Measurements from ENCODE around the gene KLHDC8A. TPM values are rescaled to one million over a fixed set of nuclear protein-coding genes. Genes with fewer than 3 reads are reported as not detected.
A peak's percentile ranks its signal among the peaks of the same experiment; 100 is the strongest.
"Not testable (repeated sequence)": the region's sequence is repeated elsewhere in the genome, so short reads cannot be mapped to it uniquely, and the experiment has no call there.

KLHDC8A gene
- 1 to 10 TPM in 3 of 4 donors, under 1 TPM in 1; 0.22 to 1.7 (median 1.1) TPM for polyA plus RNA-seq
- long read RNA-seq, donor 1 = 0 reads
- long read RNA-seq, donor 2 = 0 reads
- long read RNA-seq, donor 3 = 0 reads
- long read RNA-seq, donor 4 = 0 reads
- long read RNA-seq, donor 5 = 0 reads
- long read RNA-seq, donor 6, partial matches to known transcripts = 0 of 1 reads
- long read RNA-seq, donor 6, other reads (novel, unspliced or antisense) = 0 of 1 reads
- long read RNA-seq, donor 7 = 0 reads
- long read RNA-seq, donor 8 = 0 reads
- long read RNA-seq, donor 9 = 0 reads
- long read RNA-seq, donor 10, partial matches to known transcripts = 0 of 1 reads
- long read RNA-seq, donor 10, other reads (novel, unspliced or antisense) = 0 of 1 reads

GRCh38 chr1:205356440-205357139, at the start of gene KLHDC8A:
Gene KLHDC8A (minus strand): TSS chr1:205356922. CDS start chr1:205343604, 13,318 bp downstream.
- no peak within 1 kb of the TSS for H3K4me3 ChIP-seq (ENCODE audit: low read depth in 1 of 3, low read length in 3 of 3)
- H3K27me3 ChIP-seq (ENCODE audit: control insufficient read depth in 3 of 3, insufficient read depth in 3 of 3, low read length in 3 of 3) = peaks cover 0 to 4% (median 0%) of the 10 kb centered on the region in 3 donors
- H3K27ac ChIP-seq (ENCODE audit: low read depth in 1 of 3, low read length in 2 of 3) = peak within 1 kb of the TSS; percentile 14 to 75 (median 57)
- FAIRE-seq (no peak), DNase-seq (no peak)
- WGBS, 3 donors = 57 to 78% (median 76%) methylated on average over 20 of the region's 20 CpGs
- peaks cover 2 to 11% (median 4%) of the 10 kb centered on the region in 3 donors for H3K4me1 ChIP-seq (ENCODE audit: control insufficient read depth in 3 of 3, insufficient read depth in 2 of 3, low read depth in 1 of 3, low read length in 2 of 3)
- H3K9me3 ChIP-seq (ENCODE audit: control insufficient read depth in 2 of 2, insufficient read depth in 1 of 2, low read depth in 1 of 2, low read length in 1 of 2) = no peaks in the 10 kb centered on the region
- no peaks in the 10 kb centered on the region for H3K36me3 ChIP-seq (ENCODE audit: control insufficient read depth in 3 of 3, insufficient read depth in 2 of 3, low read depth in 1 of 3, low read length in 3 of 3)

- H3K9me3 ChIP-seq (ENCODE audit: control insufficient read depth in 2 of 2, insufficient read depth in 1 of 2, low read depth in 1 of 2, low read length in 1 of 2); FAIRE-seq; H3K4me1 ChIP-seq (ENCODE audit: control insufficient read depth in 3 of 3, insufficient read depth in 2 of 3, low read depth in 1 of 3, low read length in 2 of 3); H3K36me3 ChIP-seq (ENCODE audit: control insufficient read depth in 3 of 3, insufficient read depth in 2 of 3, low read depth in 1 of 3, low read length in 3 of 3); H3K4me3 ChIP-seq (ENCODE audit: low read depth in 1 of 3, low read length in 3 of 3); H3K27ac ChIP-seq (ENCODE audit: low read depth in 1 of 3, low read length in 2 of 3); DNase-seq; H3K27me3 ChIP-seq (ENCODE audit: control insufficient read depth in 3 of 3, insufficient read depth in 3 of 3, low read length in 3 of 3): not testable (repeated sequence)
- 65 to 82% methylated on average over 7 to 8 of the region's 12 CpGs; no CpG with 5 or more reads in 1 of the 3 donors for WGBS, 3 donors
These were observed 49.5 kb upstream of the KLHDC8A start for GRCh38 chr1:205406252-205406651.

- not testable (repeated sequence) for H3K27me3 ChIP-seq (ENCODE audit: control insufficient read depth in 3 of 3, insufficient read depth in 3 of 3, low read length in 3 of 3); H3K27ac ChIP-seq (ENCODE audit: low read depth in 1 of 3, low read length in 2 of 3); H3K4me3 ChIP-seq (ENCODE audit: low read depth in 1 of 3, low read length in 3 of 3); H3K4me1 ChIP-seq (ENCODE audit: control insufficient read depth in 3 of 3, insufficient read depth in 2 of 3, low read depth in 1 of 3, low read length in 2 of 3); H3K36me3 ChIP-seq (ENCODE audit: control insufficient read depth in 3 of 3, insufficient read depth in 2 of 3, low read depth in 1 of 3, low read length in 3 of 3); FAIRE-seq; DNase-seq; H3K9me3 ChIP-seq (ENCODE audit: control insufficient read depth in 2 of 2, insufficient read depth in 1 of 2, low read depth in 1 of 2, low read length in 1 of 2)
- WGBS, 3 donors = 60 to 92% (median 68%) methylated on average over 1 of the region's 3 CpGs
These were observed 47.8 kb upstream of the KLHDC8A start for GRCh38 chr1:205404484-205404883.

- H3K4me1 ChIP-seq (ENCODE audit: control insufficient read depth in 3 of 3, insufficient read depth in 2 of 3, low read depth in 1 of 3, low read length in 2 of 3) = no peaks in the 10 kb centered on the region
- WGBS, 3 donors = 89 to 91% (median 90%) methylated on average over 4 of the region's 4 CpGs
- DNase-seq = no peak
- H3K36me3 ChIP-seq (ENCODE audit: control insufficient read depth in 3 of 3, insufficient read depth in 2 of 3, low read depth in 1 of 3, low read length in 3 of 3) = no peaks in the 10 kb centered on the region
- H3K4me3 ChIP-seq (ENCODE audit: low read depth in 1 of 3, low read length in 3 of 3) = no peak overlapping the region
- no peak overlapping the region for H3K27ac ChIP-seq (ENCODE audit: low read depth in 1 of 3, low read length in 2 of 3)
- no peaks in the 10 kb centered on the region for H3K9me3 ChIP-seq (ENCODE audit: control insufficient read depth in 2 of 2, insufficient read depth in 1 of 2, low read depth in 1 of 2, low read length in 1 of 2)
- H3K27me3 ChIP-seq (ENCODE audit: control insufficient read depth in 3 of 3, insufficient read depth in 3 of 3, low read length in 3 of 3) = no peaks in the 10 kb centered on the region
- FAIRE-seq = no peak
These were observed 41.9 kb upstream of the KLHDC8A start for GRCh38 chr1:205398586-205398985.

GRCh38 chr1:205396967-205397616, 40.4 kb upstream of the KLHDC8A start:
- Histone ChIP-seq H3K4me1 (ENCODE audit: control insufficient read depth in 3 of 3, insufficient read depth in 2 of 3, low read depth in 1 of 3, low read length in 2 of 3) (no peaks in the 10 kb centered on the region), H3K36me3 (ENCODE audit: control insufficient read depth in 3 of 3, insufficient read depth in 2 of 3, low read depth in 1 of 3, low read length in 3 of 3) (no peaks in the 10 kb centered on the region), H3K4me3 (ENCODE audit: low read depth in 1 of 3, low read length in 3 of 3) (no peak overlapping the region), H3K27me3 (ENCODE audit: control insufficient read depth in 3 of 3, insufficient read depth in 3 of 3, low read length in 3 of 3) (no peaks in the 10 kb centered on the region), H3K9me3 (ENCODE audit: control insufficient read depth in 2 of 2, insufficient read depth in 1 of 2, low read depth in 1 of 2, low read length in 1 of 2) (no peaks in the 10 kb centered on the region), H3K27ac (ENCODE audit: low read depth in 1 of 3, low read length in 2 of 3) (no peak overlapping the region)
- FAIRE-seq (no peak), DNase-seq (peak; percentile 63 to 71)
- 2 to 5% (median 3%) methylated on average over 6 of the region's 6 CpGs for WGBS, 3 donors

GRCh38 chr1:205395616-205396015, 38.9 kb upstream of the KLHDC8A start:
- Histone ChIP-seq H3K27me3 (ENCODE audit: control insufficient read depth in 3 of 3, insufficient read depth in 3 of 3, low read length in 3 of 3) (no peaks in the 10 kb centered on the region), H3K27ac (ENCODE audit: low read depth in 1 of 3, low read length in 2 of 3) (no peak overlapping the region), H3K9me3 (ENCODE audit: control insufficient read depth in 2 of 2, insufficient read depth in 1 of 2, low read depth in 1 of 2, low read length in 1 of 2) (no peaks in the 10 kb centered on the region), H3K36me3 (ENCODE audit: control insufficient read depth in 3 of 3, insufficient read depth in 2 of 3, low read depth in 1 of 3, low read length in 3 of 3) (no peaks in the 10 kb centered on the region), H3K4me1 (ENCODE audit: control insufficient read depth in 3 of 3, insufficient read depth in 2 of 3, low read depth in 1 of 3, low read length in 2 of 3) (no peaks in the 10 kb centered on the region), H3K4me3 (ENCODE audit: low read depth in 1 of 3, low read length in 3 of 3) (no peak overlapping the region)
- DNase-seq (no peak), FAIRE-seq (no peak)
- 66 to 80% (median 75%) methylated on average over 3 of the region's 3 CpGs for WGBS, 3 donors

GRCh38 chr1:205392650-205393049, 35.9 kb upstream of the KLHDC8A start:
- H3K27ac ChIP-seq (ENCODE audit: low read depth in 1 of 3, low read length in 2 of 3) = no peak overlapping the region
- H3K27me3 ChIP-seq (ENCODE audit: control insufficient read depth in 3 of 3, insufficient read depth in 3 of 3, low read length in 3 of 3) = no peaks in the 10 kb centered on the region
- DNase-seq = no peak
- FAIRE-seq = no peak
- WGBS, 3 donors = 65 to 81% (median 77%) methylated on average over 1 of the region's 1 CpG
- H3K4me3 ChIP-seq (ENCODE audit: low read depth in 1 of 3, low read length in 3 of 3) = no peak overlapping the region
- H3K4me1 ChIP-seq (ENCODE audit: control insufficient read depth in 3 of 3, insufficient read depth in 2 of 3, low read depth in 1 of 3, low read length in 2 of 3) = no peaks in the 10 kb centered on the region
- no peaks in the 10 kb centered on the region for H3K36me3 ChIP-seq (ENCODE audit: control insufficient read depth in 3 of 3, insufficient read depth in 2 of 3, low read depth in 1 of 3, low read length in 3 of 3)
- H3K9me3 ChIP-seq (ENCODE audit: control insufficient read depth in 2 of 2, insufficient read depth in 1 of 2, low read depth in 1 of 2, low read length in 1 of 2) = no peaks in the 10 kb centered on the region

- Histone ChIP-seq H3K4me3 (ENCODE audit: low read depth in 1 of 3, low read length in 3 of 3) (no peak overlapping the region), H3K27ac (ENCODE audit: low read depth in 1 of 3, low read length in 2 of 3) (no peak overlapping the region), H3K27me3 (ENCODE audit: control insufficient read depth in 3 of 3, insufficient read depth in 3 of 3, low read length in 3 of 3) (no peaks in the 10 kb centered on the region), H3K36me3 (ENCODE audit: control insufficient read depth in 3 of 3, insufficient read depth in 2 of 3, low read depth in 1 of 3, low read length in 3 of 3) (no peaks in the 10 kb centered on the region), H3K9me3 (ENCODE audit: control insufficient read depth in 2 of 2, insufficient read depth in 1 of 2, low read depth in 1 of 2, low read length in 1 of 2) (no peaks in the 10 kb centered on the region), H3K4me1 (ENCODE audit: control insufficient read depth in 3 of 3, insufficient read depth in 2 of 3, low read depth in 1 of 3, low read length in 2 of 3) (no peaks in the 10 kb centered on the region)
- peak in 1 of 2 donors; percentile 65 for DNase-seq
- FAIRE-seq = no peak
- 3 to 63% (median 37%) methylated on average over 7 of the region's 7 CpGs for WGBS, 3 donors
These were observed 34.7 kb upstream of the KLHDC8A start for GRCh38 chr1:205391386-205391785.
